Measurements from ENCODE around the gene MX2. TPM values are rescaled to one million over a fixed set of nuclear protein-coding genes. Genes with fewer than 3 reads are reported as not detected.

MX2 gene
- total RNA-seq, 2 donors from 2014 or later = 2.3 to 12.2 TPM

DNA sequence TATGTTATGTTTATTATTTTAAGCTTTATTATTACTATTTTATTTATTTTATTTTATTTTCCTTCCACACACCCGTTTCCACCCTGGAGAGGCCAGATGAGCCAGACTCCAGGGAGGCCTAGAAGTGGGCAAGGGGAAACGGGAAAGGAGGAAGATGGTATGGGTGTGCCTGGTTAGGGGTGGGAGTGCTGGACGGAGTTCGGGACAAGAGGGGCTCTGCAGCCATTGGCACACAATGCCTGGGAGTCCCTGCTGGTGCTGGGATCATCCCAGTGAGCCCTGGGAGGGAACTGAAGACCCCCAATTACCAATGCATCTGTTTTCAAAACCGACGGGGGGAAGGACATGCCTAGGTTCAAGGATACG, 63.7 kb downstream of the MX2 start:
- no peak for TF ChIP-seq POLR2A (IDR thresholded peaks at IDR 0.05)
- no peak for TF ChIP-seq CTCF (IDR thresholded peaks at IDR 0.05)
- peak overlapping the region in 1 of 2 donors; percentile 64 for H3K4me3 ChIP-seq
- H3K4me1 ChIP-seq = peaks cover 15% of the 10 kb centered on the region
- H3K27ac ChIP-seq = peak overlapping the region in 3 of 4 donors; percentile 59 to 64 (median 59)
- 63 to 90% methylated on average over 4 to 7 of the region's 7 CpGs for WGBS, 2 donors
- H3K9me3 ChIP-seq = no peaks in the 10 kb centered on the region
- H3K27me3 ChIP-seq = no peaks in the 10 kb centered on the region
- DNase-seq (no peak), ATAC-seq (no peak)
- intact Hi-C loops (cut with DNase I) = no loop called here
- H3K36me3 ChIP-seq (replicated peaks in 1 of 2; ENCODE audit: insufficient read depth in 1 of 2, low read depth in 2 of 2) = no peaks in the 10 kb centered on the region

DNA sequence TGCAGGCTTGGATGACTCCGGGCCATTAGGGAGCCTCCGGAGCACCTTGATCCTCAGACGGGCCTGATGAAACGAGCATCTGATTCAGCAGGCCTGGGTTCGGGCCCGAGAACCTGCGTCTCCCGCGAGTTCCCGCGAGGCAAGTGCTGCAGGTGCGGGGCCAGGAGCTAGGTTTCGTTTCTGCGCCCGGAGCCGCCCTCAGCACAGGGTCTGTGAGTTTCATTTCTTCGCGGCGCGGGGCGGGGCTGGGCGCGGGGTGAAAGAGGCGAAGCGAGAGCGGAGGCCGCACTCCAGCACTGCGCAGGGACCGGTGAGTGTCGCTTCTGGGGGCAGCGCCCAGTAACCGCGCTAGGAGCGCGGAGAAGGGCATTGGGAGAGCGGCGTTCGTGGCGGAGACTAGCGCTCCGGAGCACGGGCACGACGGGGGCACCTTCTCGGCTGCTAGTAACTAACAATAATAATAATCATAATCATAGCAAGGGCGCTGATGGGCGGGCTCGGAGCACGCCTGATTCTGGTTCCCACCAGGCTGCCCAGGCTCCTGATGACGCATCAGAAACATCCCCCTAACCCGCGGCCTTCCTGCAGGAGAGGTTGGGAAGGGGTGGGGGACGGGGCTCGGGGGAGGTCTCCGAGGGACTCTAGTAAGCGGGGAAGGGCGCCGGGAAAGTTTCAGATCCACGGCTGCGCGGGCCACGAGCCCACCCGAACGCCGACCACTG, 64.3 kb downstream of the MX2 start, which contains the start of gene MX1:
Gene MX1 (plus strand): TSS at position 286 of the 722 bp plus-strand sequence. CDS start 5,832 bp downstream, outside the sequence.
- 0 to 2% methylated on average over 8 to 59 of the region's 65 CpGs for WGBS, 2 donors
- Histone ChIP-seq H3K27me3 (no peaks in the 10 kb centered on the region), H3K4me1 (peaks cover 10% of the 10 kb centered on the region), H3K27ac (peak within 1 kb of the TSS in 3 of 4 donors; percentile 59 to 64 (median 59)), H3K4me3 (peak within 1 kb of the TSS; percentile 64 to 74), H3K9me3 (no peaks in the 10 kb centered on the region), H3K36me3 (replicated peaks in 1 of 2; ENCODE audit: insufficient read depth in 1 of 2, low read depth in 2 of 2) (no peaks in the 10 kb centered on the region)
- TF ChIP-seq POLR2A (IDR thresholded peaks at IDR 0.05) = peak; percentile 47 to 85 (median 84)
- TF ChIP-seq CTCF (IDR thresholded peaks at IDR 0.05) = no peak
- ATAC-seq = peak; percentile 86
- peak; percentile 74 to 80 (median 77) for DNase-seq
- intact Hi-C loops (cut with DNase I) = no loop called here

- intact Hi-C loops (cut with DNase I) = no loop called here
- peak overlapping the region in 2 of 4 donors; percentile 59 to 64 for H3K27ac ChIP-seq
- no peaks in the 10 kb centered on the region for H3K9me3 ChIP-seq
- H3K36me3 ChIP-seq (replicated peaks in 1 of 2; ENCODE audit: insufficient read depth in 1 of 2, low read depth in 2 of 2) = no peaks in the 10 kb centered on the region
- DNase-seq (no peak), ATAC-seq (peak; percentile 17)
- H3K4me3 ChIP-seq = peak overlapping the region; percentile 64 to 74
- H3K27me3 ChIP-seq = no peaks in the 10 kb centered on the region
- TF ChIP-seq POLR2A (IDR thresholded peaks at IDR 0.05) = no peak
- no peak for TF ChIP-seq CTCF (IDR thresholded peaks at IDR 0.05)
- H3K4me1 ChIP-seq = peaks cover 7% of the 10 kb centered on the region
- 30% methylated on average over 30 to 41 of the region's 41 CpGs for WGBS, 2 donors
Measured at GRCh38 chr21:41426676-41427404, 65.0 kb downstream of the MX2 start.

DNA sequence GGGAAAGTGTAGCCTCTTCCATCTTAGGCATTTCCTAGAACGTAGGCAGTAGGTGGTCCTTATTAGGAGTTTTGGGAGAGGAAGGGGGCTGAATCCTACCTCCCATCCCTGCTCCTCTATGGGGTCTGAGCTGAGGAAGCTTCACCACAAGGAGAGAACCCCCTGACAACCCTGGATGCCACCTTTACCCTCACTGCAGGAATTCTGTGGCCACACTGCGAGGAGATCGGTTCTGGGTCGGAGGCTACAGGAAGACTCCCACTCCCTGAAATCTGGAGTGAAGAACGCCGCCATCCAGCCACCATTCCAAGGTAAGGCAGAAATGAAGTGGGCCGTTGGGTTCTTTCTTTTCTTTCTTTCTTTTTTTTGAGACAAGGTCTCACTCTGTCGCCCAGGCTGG, 65.7 kb downstream of the MX2 start:
- intact Hi-C loops (cut with DNase I) = no loop called here
- no peak overlapping the region for H3K4me3 ChIP-seq

More for the DNA sequence above, 65.7 kb downstream of the MX2 start:
- no peak overlapping the region for H3K27ac ChIP-seq
- peaks cover 0 to 6% of the 10 kb centered on the region in 2 donors for H3K36me3 ChIP-seq (replicated peaks in 1 of 2; ENCODE audit: insufficient read depth in 1 of 2, low read depth in 2 of 2)
- no peak for ATAC-seq
- WGBS, 2 donors = 90% methylated on average over 8 of the region's 8 CpGs
- no peaks in the 10 kb centered on the region for H3K9me3 ChIP-seq
- peaks cover 7% of the 10 kb centered on the region for H3K4me1 ChIP-seq
- H3K27me3 ChIP-seq = no peaks in the 10 kb centered on the region
- TF ChIP-seq POLR2A (IDR thresholded peaks at IDR 0.05) = no peak
- no peak for TF ChIP-seq CTCF (IDR thresholded peaks at IDR 0.05)
- no peak for DNase-seq

Data from body of pancreas (tissue), 4 donors.